BE2C (cell line): ENCODE results near the gene KRT39.

ENCODE experiments used
- DNase-seq: peaks from one replicate; pipeline ENCODE4 v3.0.0-alpha.2; 2020
- H3K27me3 ChIP-seq: fragments of 250-450 bp; sonication (Bioruptor Pico); 2 replicates; pipeline ENCODE4 v1.5.1; 2020; ENCODE audit warnings: mild to moderate bottlenecking
- H3K36me3 ChIP-seq: fragments of 250-450 bp; sonication (Bioruptor Pico); 2 replicates; pipeline ENCODE4 v1.5.1; 2020; ENCODE audit warnings: mild to moderate bottlenecking
- H3K4me1 ChIP-seq: fragments of 250-450 bp; sonication (Bioruptor Pico); 2 replicates; pipeline ENCODE4 v1.5.1; 2020
- H3K4me3 ChIP-seq: 2 replicates; pipeline ENCODE4 v1.5.1; 2011; ENCODE audit warnings: low read depth, low read length
- H3K9me3 ChIP-seq: fragments of 250-450 bp; sonication (Bioruptor Pico); 2 replicates; pipeline ENCODE4 v1.5.1; 2020
- TF ChIP-seq, protein P1 (sequence below): IDR thresholded peaks from 2 replicates; pipeline ENCODE4 v1.5.1; 2012; ENCODE audit warnings: mild to moderate bottlenecking, low read depth, low read length

KRT39 gene

DNA sequence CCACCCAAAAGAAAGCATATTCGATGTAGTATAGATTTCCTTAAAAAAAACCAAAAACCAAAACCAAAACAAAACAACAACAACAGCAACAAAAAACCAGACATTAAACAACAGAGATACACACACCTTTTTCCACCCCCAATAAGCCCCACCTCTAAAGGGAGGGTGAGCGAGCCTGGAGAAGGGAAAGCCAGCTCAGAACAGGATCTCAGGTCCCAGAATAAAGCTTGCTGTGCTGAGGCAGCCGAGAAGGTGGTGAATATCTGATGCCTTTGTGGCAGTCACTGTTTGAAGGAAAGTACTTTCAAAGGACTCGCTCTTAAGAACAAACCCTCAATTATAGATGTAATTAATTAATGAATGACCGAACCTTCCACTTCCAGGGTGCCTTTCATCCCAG is 29.8 kb downstream of the KRT39 start:
- Histone ChIP-seq H3K4me3 (no peak overlapping the region), H3K4me1 (no peaks in the 10 kb centered on the region), H3K27me3 (peaks cover 47% of the 10 kb centered on the region), H3K9me3 (no peaks in the 10 kb centered on the region), H3K36me3 (no peaks in the 10 kb centered on the region)
- no peak for DNase-seq
- TF ChIP-seq, protein P1, sequence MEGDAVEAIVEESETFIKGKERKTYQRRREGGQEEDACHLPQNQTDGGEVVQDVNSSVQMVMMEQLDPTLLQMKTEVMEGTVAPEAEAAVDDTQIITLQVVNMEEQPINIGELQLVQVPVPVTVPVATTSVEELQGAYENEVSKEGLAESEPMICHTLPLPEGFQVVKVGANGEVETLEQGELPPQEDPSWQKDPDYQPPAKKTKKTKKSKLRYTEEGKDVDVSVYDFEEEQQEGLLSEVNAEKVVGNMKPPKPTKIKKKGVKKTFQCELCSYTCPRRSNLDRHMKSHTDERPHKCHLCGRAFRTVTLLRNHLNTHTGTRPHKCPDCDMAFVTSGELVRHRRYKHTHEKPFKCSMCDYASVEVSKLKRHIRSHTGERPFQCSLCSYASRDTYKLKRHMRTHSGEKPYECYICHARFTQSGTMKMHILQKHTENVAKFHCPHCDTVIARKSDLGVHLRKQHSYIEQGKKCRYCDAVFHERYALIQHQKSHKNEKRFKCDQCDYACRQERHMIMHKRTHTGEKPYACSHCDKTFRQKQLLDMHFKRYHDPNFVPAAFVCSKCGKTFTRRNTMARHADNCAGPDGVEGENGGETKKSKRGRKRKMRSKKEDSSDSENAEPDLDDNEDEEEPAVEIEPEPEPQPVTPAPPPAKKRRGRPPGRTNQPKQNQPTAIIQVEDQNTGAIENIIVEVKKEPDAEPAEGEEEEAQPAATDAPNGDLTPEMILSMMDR: no peak

DNA sequence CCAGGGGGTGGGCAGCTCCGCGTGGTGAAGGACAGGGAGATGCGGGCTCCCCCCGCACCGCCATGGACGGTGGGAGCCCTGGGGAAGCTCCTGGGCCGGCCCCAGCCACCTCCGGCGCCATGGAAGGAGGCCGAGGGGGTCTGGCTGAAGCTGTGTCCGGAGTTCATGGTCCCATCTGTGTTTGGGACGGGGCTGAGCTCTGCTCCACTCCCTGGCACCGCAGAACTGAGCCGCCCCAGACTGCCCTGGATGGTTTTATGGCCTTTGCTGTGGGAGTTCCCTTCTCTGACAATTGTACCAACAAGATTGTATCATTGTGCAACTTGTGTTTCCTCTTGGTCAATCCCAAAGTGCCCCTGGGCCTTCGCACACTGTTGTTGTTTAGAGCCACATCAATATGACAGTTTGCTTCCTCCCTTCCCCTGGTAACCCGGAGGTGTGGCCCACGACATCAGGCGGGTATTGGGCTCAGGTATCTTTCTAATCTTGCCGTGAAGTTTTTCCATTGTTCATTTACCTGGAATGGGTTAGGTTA is 30.2 kb downstream of the KRT39 start:
- no peak for DNase-seq
- Histone ChIP-seq H3K27me3 (peaks cover 51% of the 10 kb centered on the region), H3K4me1 (no peaks in the 10 kb centered on the region), H3K9me3 (no peaks in the 10 kb centered on the region), H3K4me3 (no peak overlapping the region), H3K36me3 (no peaks in the 10 kb centered on the region)
- TF ChIP-seq, protein P1: no peak

DNA sequence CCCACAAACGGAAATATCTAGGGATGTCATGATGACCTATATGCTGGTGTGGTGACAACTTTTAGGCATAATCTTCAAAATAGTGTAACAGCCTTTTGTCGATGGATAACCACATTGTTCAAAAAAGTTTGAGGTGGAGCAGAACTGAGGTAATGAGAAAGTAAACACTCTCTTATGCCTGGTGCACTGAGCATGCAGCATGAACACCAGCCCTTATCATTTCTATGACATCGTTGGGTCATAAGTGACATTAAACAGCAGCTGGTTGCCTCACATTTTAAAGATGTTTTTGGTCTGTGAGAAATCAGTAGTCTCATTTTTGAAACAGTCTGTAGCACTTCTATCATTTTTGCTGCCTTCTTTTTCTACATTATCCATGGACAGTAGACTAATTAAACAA is 31.1 kb downstream of the KRT39 start:
- peaks cover 48% of the 10 kb centered on the region for H3K27me3 ChIP-seq
- no peak for DNase-seq
- H3K4me3 ChIP-seq: no peak overlapping the region
- H3K9me3 ChIP-seq: no peaks in the 10 kb centered on the region
- TF ChIP-seq, protein P1: no peak
- no peaks in the 10 kb centered on the region for H3K4me1 ChIP-seq
- no peaks in the 10 kb centered on the region for H3K36me3 ChIP-seq

DNA sequence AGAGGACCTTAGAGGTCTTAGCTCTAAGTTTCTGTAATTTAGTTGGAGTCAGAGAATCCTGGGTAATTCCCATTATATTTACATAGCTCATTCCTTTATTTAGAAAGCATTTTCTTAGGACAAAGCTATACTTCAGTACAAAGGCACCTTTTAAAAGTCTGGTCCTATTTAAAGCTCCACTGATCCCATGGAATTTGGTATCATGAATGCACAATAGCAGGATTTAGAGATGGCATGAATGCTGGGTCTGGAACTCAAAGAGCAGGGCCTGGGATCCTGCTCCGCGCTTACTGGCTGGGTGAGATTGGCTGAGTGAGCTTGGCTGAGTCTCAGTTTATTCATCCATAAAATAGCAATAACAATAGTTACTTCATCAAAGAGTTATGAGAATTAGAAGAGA is 34.1 kb downstream of the KRT39 start:
- no peaks in the 10 kb centered on the region for H3K9me3 ChIP-seq
- H3K4me3 ChIP-seq: no peak overlapping the region
- no peaks in the 10 kb centered on the region for H3K4me1 ChIP-seq
- TF ChIP-seq, protein P1: no peak
- H3K36me3 ChIP-seq: no peaks in the 10 kb centered on the region
- peaks cover 51% of the 10 kb centered on the region for H3K27me3 ChIP-seq
- DNase-seq: no peak

DNA sequence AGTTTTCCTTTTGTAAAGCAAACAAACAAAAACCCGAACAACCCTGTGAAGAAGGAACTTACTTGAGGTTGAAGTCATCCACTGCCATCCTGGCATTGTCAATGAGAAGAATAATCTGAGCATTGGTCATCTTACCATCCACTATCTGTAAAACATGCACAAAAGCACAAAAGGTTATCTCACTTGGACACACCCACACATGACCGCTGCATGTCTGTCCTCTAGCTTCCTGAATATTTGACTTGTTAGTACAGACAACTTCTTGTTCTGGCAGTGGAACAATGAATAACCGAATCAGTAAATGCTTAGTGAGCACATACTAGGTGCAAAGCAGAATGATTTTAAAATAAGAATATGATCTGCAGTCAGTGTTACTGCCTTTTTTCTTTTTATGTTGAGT is 35.4 kb downstream of the KRT39 start:
- Histone ChIP-seq H3K4me1 (no peaks in the 10 kb centered on the region), H3K4me3 (no peak overlapping the region), H3K36me3 (no peaks in the 10 kb centered on the region), H3K9me3 (no peaks in the 10 kb centered on the region), H3K27me3 (peaks cover 51% of the 10 kb centered on the region)
- no peak for DNase-seq
- TF ChIP-seq, protein P1: no peak

DNA sequence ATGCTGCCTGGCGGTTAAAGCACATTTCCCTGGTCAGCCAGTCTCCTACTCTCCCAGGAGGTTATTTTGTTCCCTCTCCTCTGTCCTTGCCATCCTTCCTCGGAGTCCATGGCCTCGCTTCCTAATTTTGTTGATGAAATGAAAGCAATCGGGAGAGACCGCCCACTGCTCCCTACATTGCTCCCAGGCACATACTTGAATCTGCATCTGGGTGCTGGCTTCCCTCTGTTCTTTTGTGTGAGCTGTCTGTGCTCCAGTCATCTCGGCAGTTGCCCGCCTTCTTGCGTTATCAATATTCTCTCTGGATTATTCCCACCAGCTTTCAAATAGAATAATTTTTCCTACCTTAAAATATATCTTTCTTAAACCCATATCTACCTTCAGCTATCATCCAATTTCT is 40.4 kb downstream of the KRT39 start:
- H3K27me3 ChIP-seq: peaks cover 64% of the 10 kb centered on the region
- no peaks in the 10 kb centered on the region for H3K4me1 ChIP-seq
- H3K9me3 ChIP-seq: no peaks in the 10 kb centered on the region
- no peaks in the 10 kb centered on the region for H3K36me3 ChIP-seq
- DNase-seq: no peak
- TF ChIP-seq, protein P1: no peak
- H3K4me3 ChIP-seq: no peak overlapping the region
